ENCODE results near the gene PROZ. TPM values are rescaled to one million over a fixed set of nuclear protein-coding genes. Genes with fewer than 3 reads are reported as not detected.

Gene PROZ
- total and polyA plus RNA-seq, 2 experiments from 2014 or later, result not detected

DNA sequence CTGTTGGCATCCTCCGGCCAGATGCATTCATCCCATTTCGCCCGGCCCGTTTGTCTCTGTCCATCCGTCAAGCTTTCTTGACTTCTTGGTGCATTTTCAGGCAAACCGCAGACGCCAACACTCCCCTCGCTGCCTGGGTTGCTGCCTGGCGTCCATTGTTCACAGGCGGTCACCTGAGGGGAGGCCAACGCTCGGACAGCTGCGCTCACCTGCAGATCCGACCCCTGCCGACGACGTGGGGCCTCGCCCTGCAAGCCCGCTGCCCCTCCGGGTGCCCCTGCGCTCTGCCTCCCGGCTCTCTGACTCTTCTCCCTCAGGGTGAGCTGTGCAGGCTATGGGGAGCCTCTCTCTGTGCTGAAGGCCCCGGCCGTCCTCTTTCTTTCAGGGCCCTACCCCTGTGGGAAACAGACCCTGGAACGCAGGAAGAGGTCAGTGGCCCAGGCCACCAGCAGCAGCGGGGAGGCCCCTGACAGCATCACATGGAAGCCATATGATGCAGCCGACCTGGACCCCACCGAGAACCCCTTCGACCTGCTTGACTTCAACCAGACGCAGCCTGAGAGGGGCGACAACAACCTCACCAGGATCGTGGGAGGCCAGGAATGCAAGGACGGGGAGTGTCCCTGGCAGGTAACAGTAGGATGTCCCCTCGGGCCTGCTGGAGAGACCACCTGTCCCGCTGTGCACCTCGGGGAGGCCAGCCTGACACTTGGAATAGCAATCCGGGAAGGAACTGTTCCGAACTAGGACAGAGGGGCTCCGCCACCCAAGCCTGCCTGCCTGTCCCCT, 14.8 kb upstream of the PROZ start:
- 67 to 70% methylated on average over 34 to 36 of the region's 39 CpGs for WGBS, 2 experiments (ENCODE audit: low coverage in 1 of 2, low lambda C conversion rate in 2 of 2, missing lambda C conversion rate in 2 of 2)
- Histone ChIP-seq H3K4me3 (no peak overlapping the region), H3K27ac (no peak overlapping the region), H3K9me3 (ENCODE audit: low read depth) (no peaks in the 10 kb centered on the region), H4K20me1 (ENCODE audit: insufficient read depth) (no peaks in the 10 kb centered on the region), H3K4me1 (ENCODE audit: insufficient read depth) (no peaks in the 10 kb centered on the region), H3F3A (ENCODE audit: insufficient read depth) (no peaks in the 10 kb centered on the region), H3K4me2 (ENCODE audit: unreplicated experiment) (no peak overlapping the region), H3K9ac (no peak overlapping the region), H3K9me2 (ENCODE audit: insufficient read depth) (no peaks in the 10 kb centered on the region), H3K36me3 (ENCODE audit: low read depth) (no peaks in the 10 kb centered on the region), H3K27me3 (replicated peaks; ENCODE audit: insufficient read depth) (no peaks in the 10 kb centered on the region), H2AFZ (no peak overlapping the region), H3K79me2 (ENCODE audit: insufficient read depth) (no peaks in the 10 kb centered on the region)
- in situ Hi-C loops (cut with MboI), result no loop called here
- no peak for DNase-seq
- TF ChIP-seq EZH2phosphoT487 (IDR thresholded peaks at IDR 0.05; ENCODE audit: insufficient read depth, low read depth) (no peak), EZH2 (IDR thresholded peaks at IDR 0.05; ENCODE audit: insufficient read depth, poor library complexity, severe bottlenecking) (no peak)

DNA sequence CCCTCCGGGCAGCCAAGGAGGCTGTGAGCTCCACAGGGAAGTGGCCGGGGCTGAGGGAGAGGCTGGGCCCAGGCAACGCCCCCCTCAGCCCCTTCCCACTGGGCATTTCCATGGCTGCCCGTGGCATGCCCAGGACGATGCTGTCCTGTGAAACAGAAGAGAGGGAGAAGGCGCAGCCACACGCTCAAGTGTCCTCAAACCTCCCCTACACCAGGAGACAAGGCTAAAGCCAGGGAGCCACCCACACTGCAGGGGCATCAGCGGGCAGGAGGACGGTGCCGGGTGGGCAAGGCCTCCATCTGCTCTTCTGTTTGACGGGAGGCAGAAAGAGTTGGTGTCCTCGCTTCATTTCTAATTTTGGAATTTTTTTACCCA, 14.2 kb upstream of the PROZ start:
- Histone ChIP-seq H2AFZ (no peak overlapping the region), H3K9me2 (ENCODE audit: insufficient read depth) (no peaks in the 10 kb centered on the region), H3K9me3 (ENCODE audit: low read depth) (no peaks in the 10 kb centered on the region), H3K79me2 (ENCODE audit: insufficient read depth) (no peaks in the 10 kb centered on the region), H4K20me1 (ENCODE audit: insufficient read depth) (no peaks in the 10 kb centered on the region), H3K4me2 (ENCODE audit: unreplicated experiment) (no peak overlapping the region), H3K36me3 (ENCODE audit: low read depth) (no peaks in the 10 kb centered on the region), H3K9ac (no peak overlapping the region), H3F3A (ENCODE audit: insufficient read depth) (no peaks in the 10 kb centered on the region), H3K27me3 (replicated peaks; ENCODE audit: insufficient read depth) (no peaks in the 10 kb centered on the region), H3K4me3 (no peak overlapping the region), H3K4me1 (ENCODE audit: insufficient read depth) (no peaks in the 10 kb centered on the region), H3K27ac (no peak overlapping the region)
- WGBS, 2 experiments (ENCODE audit: low coverage in 1 of 2, low lambda C conversion rate in 2 of 2, missing lambda C conversion rate in 2 of 2), result 80 to 82% methylated on average over 12 of the region's 12 CpGs
- in situ Hi-C loops (cut with MboI), result no loop called here
- TF ChIP-seq EZH2phosphoT487 (IDR thresholded peaks at IDR 0.05; ENCODE audit: insufficient read depth, low read depth) (no peak), EZH2 (IDR thresholded peaks at IDR 0.05; ENCODE audit: insufficient read depth, poor library complexity, severe bottlenecking) (no peak)
- no peak for DNase-seq

DNA sequence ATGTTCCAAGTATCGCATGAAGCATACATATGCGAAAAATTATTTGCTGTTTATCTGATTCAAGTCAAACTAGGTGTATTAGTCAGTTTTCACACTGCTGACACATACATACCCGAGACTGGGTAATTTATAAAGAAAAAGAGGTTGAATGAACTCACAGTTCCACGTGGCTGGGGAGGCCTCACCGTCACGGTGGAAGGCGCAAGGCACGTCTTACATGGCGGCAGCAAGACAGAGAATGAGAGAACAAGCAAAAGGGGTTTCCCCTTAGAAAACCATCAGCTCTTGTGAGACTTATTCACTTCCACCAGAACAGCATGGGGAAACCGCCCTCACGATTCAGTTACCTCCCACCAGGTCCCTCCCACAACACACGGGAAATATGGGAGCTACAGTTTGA, 13.0 kb upstream of the PROZ start:
- TF ChIP-seq EZH2 (IDR thresholded peaks at IDR 0.05; ENCODE audit: insufficient read depth, poor library complexity, severe bottlenecking), result no peak
- TF ChIP-seq EZH2phosphoT487 (IDR thresholded peaks at IDR 0.05; ENCODE audit: insufficient read depth, low read depth), result no peak
- 78 to 80% methylated on average over 12 of the region's 12 CpGs for WGBS, 2 experiments (ENCODE audit: low coverage in 1 of 2, low lambda C conversion rate in 2 of 2, missing lambda C conversion rate in 2 of 2)
- no peaks in the 10 kb centered on the region for H3K79me2 ChIP-seq (ENCODE audit: insufficient read depth)
- H3K9me3 ChIP-seq (ENCODE audit: low read depth), result no peaks in the 10 kb centered on the region
- no peak overlapping the region for H2AFZ ChIP-seq
- H3F3A ChIP-seq (ENCODE audit: insufficient read depth), result no peaks in the 10 kb centered on the region
- no peak overlapping the region for H3K27ac ChIP-seq
- H3K4me1 ChIP-seq (ENCODE audit: insufficient read depth), result no peaks in the 10 kb centered on the region
- H3K4me2 ChIP-seq (ENCODE audit: unreplicated experiment), result no peak overlapping the region
- H3K9me2 ChIP-seq (ENCODE audit: insufficient read depth), result no peaks in the 10 kb centered on the region
- H3K36me3 ChIP-seq (ENCODE audit: low read depth), result no peaks in the 10 kb centered on the region
- H3K4me3 ChIP-seq, result no peak overlapping the region
- DNase-seq, result no peak
- H3K27me3 ChIP-seq (replicated peaks; ENCODE audit: insufficient read depth), result no peaks in the 10 kb centered on the region
- no peaks in the 10 kb centered on the region for H4K20me1 ChIP-seq (ENCODE audit: insufficient read depth)
- in situ Hi-C loops (cut with MboI), result no loop called here
- H3K9ac ChIP-seq, result no peak overlapping the region

DNA sequence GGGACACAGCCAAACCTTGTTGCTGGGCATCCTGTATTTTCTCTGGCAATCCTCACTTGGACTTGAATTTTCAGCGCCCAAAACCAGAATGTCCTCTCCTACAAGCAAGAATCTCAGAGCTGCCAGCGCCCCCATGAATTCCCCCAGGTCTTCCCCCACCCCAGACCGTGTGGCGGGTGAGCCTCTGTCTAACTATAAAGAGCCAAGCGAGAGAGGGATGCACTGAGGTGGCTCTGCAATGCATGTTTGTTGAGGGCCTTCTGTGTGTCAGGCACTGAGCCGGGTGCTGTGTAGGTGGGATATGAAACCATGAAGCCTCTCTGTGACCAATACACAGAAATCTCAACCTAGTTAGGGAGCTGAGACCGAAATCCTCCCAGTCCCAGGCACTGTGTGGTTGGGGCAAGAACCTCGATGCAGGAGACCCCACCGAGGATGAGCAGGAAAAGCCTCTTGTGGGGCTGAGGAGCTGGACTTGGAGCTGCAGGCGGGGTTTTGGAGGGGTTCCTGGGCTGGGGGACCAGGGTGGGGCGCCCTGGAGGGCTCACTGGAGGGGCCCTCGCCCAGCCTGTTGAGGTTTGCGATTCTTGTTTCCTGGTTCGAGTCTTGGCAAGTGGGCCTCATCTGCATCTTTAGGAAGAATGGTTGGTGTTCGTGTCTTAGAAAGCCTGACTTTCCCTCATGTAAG, 12.4 kb upstream of the PROZ start:
- H3K4me2 ChIP-seq (ENCODE audit: unreplicated experiment), result no peak overlapping the region
- in situ Hi-C loops (cut with MboI), result no loop called here
- no peak for DNase-seq

More for the DNA sequence above, 12.4 kb upstream of the PROZ start:
- Histone ChIP-seq H3F3A (ENCODE audit: insufficient read depth) (no peaks in the 10 kb centered on the region), H3K27me3 (replicated peaks; ENCODE audit: insufficient read depth) (no peaks in the 10 kb centered on the region), H3K79me2 (ENCODE audit: insufficient read depth) (no peaks in the 10 kb centered on the region), H3K4me1 (ENCODE audit: insufficient read depth) (no peaks in the 10 kb centered on the region), H4K20me1 (ENCODE audit: insufficient read depth) (no peaks in the 10 kb centered on the region), H3K4me3 (no peak overlapping the region), H3K9me2 (ENCODE audit: insufficient read depth) (no peaks in the 10 kb centered on the region), H3K27ac (no peak overlapping the region), H3K36me3 (ENCODE audit: low read depth) (no peaks in the 10 kb centered on the region), H2AFZ (no peak overlapping the region), H3K9me3 (ENCODE audit: low read depth) (no peaks in the 10 kb centered on the region), H3K9ac (no peak overlapping the region)
- TF ChIP-seq EZH2 (IDR thresholded peaks at IDR 0.05; ENCODE audit: insufficient read depth, poor library complexity, severe bottlenecking), result no peak
- no peak for TF ChIP-seq EZH2phosphoT487 (IDR thresholded peaks at IDR 0.05; ENCODE audit: insufficient read depth, low read depth)
- WGBS, 2 experiments (ENCODE audit: low coverage in 1 of 2, low lambda C conversion rate in 2 of 2, missing lambda C conversion rate in 2 of 2), result 67 to 82% methylated on average over 13 to 15 of the region's 15 CpGs
